GM18499 (cell line): ENCODE results near the gene AFF2.

Experiments used
- ATAC-seq: cut with Tn5 transposase; IDR thresholded peaks from one replicate; pipeline ENCODE4 v1.9.1; 2021; ENCODE audit warnings: moderate number of reproducible peaks; ENCODE audit not compliant: insufficient read depth, unreplicated experiment

The AFF2 gene

GRCh38 chrX:148534291-148534690 is 33.9 kb downstream of the AFF2 start:
- ATAC-seq, result no peak

DNA sequence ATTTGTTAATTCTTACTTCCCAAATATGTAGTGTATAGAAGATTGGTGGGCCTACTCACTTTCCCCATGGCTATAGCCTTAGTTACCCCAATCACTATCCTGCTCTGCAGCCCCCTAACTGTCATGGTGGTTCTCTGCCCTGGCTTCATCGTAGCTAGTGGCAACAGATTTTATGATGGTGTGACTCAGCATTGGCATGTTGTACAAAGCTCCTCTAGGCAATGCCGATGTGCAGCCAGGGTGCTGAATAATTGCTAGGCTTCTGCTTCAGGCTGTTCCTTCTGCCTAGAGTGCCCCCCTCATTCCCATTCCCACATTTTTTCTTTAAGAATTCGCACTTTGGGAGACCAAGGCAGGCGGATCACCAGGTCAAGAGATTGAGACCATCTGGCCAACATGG is 35.2 kb downstream of the AFF2 start:
- no peak for ATAC-seq

DNA sequence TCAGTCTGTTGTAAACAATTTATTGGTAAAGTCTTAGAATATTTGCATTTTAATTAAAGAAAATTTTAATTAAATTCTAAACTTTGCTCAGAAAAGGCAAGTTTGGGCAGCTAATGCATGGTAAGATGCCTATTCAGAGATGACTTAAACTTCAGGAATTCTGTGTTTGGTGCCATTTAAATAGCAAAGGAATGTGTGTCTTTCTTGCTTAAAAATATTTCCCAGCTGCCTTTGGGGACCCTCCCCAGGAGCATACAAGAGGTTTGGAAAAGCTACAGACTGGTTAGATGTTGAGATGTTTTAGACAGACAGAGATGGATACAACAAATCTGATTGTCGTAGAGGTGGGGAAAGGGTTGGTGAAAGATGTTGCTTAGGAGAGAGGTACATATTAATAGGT is 36.5 kb downstream of the AFF2 start:
- ATAC-seq, result no peak

DNA sequence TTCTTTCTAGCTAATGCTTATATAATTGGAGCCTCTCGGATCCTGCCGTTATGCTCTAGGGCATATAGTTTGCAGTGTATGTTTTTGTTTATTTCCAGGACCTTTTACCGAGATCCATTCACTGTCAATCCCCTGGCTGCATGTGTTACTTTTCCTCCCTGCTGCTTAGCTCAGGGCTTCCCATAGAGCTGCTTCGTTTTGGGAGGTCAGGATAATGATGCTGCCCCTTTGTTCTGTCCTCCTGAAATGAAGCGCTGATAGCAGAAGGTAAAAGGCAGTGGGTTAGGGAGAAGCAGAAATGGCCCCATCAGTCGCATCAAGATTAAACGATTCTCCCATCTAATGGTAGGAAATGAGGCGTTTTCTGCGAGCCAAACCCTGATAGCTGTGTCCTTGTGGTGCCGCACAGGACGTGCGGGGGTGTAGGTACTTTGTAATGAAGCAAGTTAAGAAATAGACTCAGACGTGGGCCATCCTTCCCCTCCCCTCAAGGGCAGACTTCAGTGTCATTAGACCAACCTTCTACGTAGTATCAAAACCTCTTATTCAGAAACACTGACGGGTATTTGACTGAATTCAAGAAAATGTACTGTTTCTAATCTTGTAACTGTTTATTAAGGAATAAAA is 37.3 kb downstream of the AFF2 start:
- ATAC-seq, result no peak

- ATAC-seq, result no peak
These were observed 38.2 kb downstream of the AFF2 start for GRCh38 chrX:148538582-148538981.

DNA sequence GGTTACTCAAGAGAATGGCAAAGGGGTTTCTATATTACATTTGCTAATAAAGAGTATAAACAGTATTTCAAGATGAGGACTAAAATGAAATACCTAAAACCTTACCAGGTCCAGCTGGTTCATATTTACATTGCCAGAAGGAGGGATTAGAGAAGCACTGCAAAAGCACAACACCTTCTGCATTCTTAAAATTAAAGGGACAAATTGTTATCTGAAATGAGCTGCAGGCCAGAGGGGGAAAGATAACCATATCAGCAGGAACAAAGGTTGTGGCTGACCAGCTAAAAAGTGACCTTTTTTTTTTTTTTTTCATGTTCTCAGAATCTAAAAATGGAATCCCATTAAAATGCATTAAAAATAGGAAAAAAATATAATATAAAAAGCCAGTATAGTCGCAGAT is 39.7 kb downstream of the AFF2 start:
- ATAC-seq, result no peak

GRCh38 chrX:148540671-148541583 is 40.5 kb downstream of the AFF2 start:
- no peak for ATAC-seq

GRCh38 chrX:148541584-148541940 is 41.1 kb downstream of the AFF2 start:
- ATAC-seq, result no peak

GRCh38 chrX:148542481-148543255 is 42.3 kb downstream of the AFF2 start:
- ATAC-seq, result no peak

GRCh38 chrX:148552775-148553174 is 52.4 kb downstream of the AFF2 start:
- no peak for ATAC-seq

- ATAC-seq, result no peak
These were observed 54.7 kb downstream of the AFF2 start for GRCh38 chrX:148555101-148555500.

DNA sequence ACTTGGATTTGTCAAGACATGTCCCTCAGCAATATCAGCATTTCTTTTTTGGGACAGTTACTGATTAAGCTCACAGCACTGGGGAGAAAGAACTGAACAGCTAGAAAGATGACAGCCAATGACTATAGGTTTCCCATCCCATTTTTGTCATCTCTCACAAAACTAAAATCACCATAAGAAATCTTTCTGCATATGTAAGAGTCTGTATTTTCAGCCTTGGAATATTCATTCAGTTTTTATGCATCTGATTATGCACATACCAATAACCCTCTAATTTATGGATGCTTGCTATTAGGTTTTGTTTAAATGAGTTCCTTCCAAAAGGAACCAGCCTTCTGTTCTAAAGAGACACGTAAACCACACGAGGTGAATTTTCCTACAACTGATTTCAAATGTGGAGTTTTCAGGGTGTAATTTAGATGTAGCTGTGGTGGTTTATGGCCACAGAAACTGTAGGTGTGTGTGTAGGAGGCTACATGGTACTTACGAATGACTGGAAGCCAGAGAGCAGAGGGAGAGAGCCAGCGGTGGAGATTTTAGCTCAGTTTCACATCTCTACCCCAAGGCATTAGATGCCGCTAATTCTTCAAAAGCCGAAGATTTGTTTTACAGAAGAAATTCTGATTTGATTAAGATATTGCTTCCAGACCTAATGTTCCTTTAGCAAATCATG is 55.3 kb downstream of the AFF2 start:
- no peak for ATAC-seq

DNA sequence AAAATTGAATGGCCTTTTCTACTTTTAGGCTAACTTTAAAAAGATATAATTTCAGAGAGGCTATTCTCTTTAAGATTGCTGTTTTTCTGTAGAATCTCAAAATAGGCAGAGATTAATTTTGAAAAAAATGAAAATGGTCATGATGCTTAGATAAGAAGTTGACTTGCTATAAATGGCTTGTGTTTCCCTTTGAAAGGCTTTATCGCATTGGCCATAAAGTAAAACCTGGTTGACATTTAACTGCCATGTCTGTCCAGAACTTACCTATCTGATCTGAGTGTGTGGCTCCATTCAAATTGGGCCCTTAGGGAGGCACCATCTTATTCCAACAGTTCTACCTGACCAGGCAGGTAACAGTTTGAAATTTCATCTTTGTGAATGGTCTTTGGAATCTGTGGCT is 56.1 kb downstream of the AFF2 start:
- no peak for ATAC-seq

GRCh38 chrX:148562846-148563245 is 62.4 kb downstream of the AFF2 start:
- ATAC-seq, result no peak

GRCh38 chrX:148567229-148567628 is 66.8 kb downstream of the AFF2 start:
- no peak for ATAC-seq

GRCh38 chrX:148567779-148568178 is 67.4 kb downstream of the AFF2 start:
- no peak for ATAC-seq

GRCh38 chrX:148568763-148569162 is 68.3 kb downstream of the AFF2 start:
- ATAC-seq, result no peak

DNA sequence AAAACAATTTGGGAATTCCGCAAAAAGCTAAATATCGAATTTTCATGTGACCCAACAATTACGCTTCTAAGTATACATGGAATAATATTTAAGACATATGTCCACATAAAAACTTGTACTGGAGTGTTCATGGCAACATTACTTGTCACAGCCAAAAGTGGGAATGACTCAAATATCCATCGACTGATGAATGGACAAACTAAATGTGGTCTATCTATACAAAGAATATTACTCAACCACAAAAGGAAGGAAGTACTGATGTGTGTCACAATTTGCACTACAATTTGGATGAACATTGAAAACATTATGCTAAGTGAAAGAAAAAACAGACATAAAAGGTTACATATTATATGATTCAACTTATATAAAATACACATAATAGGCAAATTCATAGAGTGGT is 71.9 kb downstream of the AFF2 start:
- no peak for ATAC-seq

GRCh38 chrX:148573119-148573518 is 72.7 kb downstream of the AFF2 start:
- ATAC-seq, result no peak

DNA sequence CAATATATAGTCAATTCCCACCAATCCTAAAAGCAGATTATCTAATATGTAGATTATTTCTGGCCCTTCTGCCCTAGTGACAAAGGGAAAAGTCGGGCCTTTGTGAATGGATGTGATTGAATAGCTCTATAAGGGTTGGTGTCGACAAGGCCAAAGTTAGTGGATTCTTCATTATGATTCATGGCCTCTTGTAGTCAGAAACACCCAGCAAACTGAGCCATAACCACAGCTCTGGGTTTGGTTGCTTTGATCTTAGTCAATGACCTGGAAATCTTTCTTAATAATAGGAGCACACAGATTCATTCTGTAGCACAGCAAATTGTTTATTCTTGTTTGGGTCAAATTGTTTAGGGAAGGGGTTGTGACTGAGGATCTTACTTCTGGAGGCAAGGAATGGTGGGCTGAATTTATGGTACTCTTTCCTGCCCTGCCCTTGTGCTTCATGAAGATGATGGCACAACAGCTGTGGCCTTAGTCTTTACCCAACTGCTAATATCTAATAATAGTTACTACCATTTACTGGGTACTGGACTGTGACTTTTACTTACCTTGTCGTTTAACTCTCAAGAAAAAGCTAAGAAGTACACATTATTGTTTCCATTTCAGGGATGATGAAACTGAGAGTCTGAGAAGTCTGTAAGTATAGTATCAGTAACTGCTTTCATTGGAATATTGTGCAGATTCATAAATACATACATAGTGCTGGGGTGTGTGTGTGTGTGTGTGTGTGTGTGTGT is 74.0 kb downstream of the AFF2 start:
- no peak for ATAC-seq
